Astrocyte of the spinal cord (primary cell): ENCODE data around the gene OPN1MW.
"Not testable (repeated sequence)": the region's sequence is repeated elsewhere in the genome, so short reads cannot be mapped to it uniquely, and the experiment has no call there.

Source experiments
- DNase-seq: peaks from one replicate; pipeline ENCODE4 v3.0.0; 2011; ENCODE audit warnings: low read depth, low spot score
- H3K4me3 ChIP-seq: 2 replicates; pipeline ENCODE4 v1.5.1; 2011; ENCODE audit warnings: low read depth, mild to moderate bottlenecking, low read length, moderate library complexity
- CTCF ChIP-seq: IDR thresholded peaks from 2 replicates; pipeline ENCODE4 v1.5.1; 2012; ENCODE audit warnings: low read depth, mild to moderate bottlenecking, low read length, inconsistent platforms
- in situ Hi-C: cut with HindIII; loops from 2 replicates; pipeline ENCODE4 v1.10.0; 2017; ENCODE audit warnings: low sequenced_read_pairs

Gene OPN1MW

GRCh38 chrX:154142950-154143745 is 39.2 kb upstream of the OPN1MW start:
- H3K4me3 ChIP-seq, result no peak overlapping the region
- in situ Hi-C loops, result no loop called here
- no peak for TF ChIP-seq CTCF
- no peak for DNase-seq

GRCh38 chrX:154144010-154144409 is 38.4 kb upstream of the OPN1MW start, which contains the start of gene OPN1LW:
Gene OPN1LW (plus strand): TSS chrX:154144243. CDS start chrX:154144284, 41 bp downstream.
- DNase-seq, in situ Hi-C loops, H3K4me3 ChIP-seq: not testable (repeated sequence)

DNA sequence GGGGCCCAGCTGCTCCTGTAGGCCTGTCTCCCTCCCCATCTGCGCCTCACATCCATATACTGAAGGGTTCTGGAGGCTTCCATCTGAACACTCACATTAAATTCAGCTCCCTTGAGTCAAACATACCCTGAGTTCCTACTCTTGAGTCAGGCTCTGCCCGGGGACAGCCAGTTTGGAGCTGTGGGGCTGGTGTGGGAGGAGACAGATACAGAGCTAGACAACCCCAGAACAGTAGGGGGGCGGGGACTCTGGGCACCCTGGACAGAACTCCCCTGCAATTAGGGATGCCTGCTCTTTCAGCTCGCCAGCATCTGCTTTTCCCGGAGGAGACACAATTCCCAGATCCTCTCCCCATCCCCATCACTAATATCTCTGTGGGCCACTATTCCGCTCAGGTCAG is 31.4 kb upstream of the OPN1MW start:
- DNase-seq, H3K4me3 ChIP-seq, in situ Hi-C loops: not testable (repeated sequence)

GRCh38 chrX:154156221-154156620 is 26.2 kb upstream of the OPN1MW start:
- in situ Hi-C loops, DNase-seq, H3K4me3 ChIP-seq: not testable (repeated sequence)

DNA sequence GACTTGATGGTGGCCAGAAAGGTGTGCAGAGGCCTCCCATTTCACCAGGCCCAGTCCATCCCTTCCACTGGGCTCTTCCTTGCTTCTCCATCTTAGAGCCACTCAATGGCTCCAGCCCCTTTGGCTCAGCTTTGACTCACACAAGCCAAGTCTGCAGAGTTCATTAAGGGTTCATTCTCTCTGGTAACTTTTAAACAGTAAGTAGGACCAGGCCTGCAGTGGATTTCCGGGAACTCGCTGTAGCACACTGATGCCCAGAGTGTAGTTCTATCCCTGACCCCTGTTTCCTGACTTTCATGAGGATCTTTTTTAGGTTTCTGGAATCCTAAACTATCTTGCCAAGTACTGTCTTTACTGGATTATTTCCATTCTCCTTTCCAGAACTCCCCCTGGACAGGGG is 25.2 kb upstream of the OPN1MW start:
- H3K4me3 ChIP-seq, DNase-seq, in situ Hi-C loops: not testable (repeated sequence)

- H3K4me3 ChIP-seq, DNase-seq, in situ Hi-C loops: not testable (repeated sequence)
These were observed 23.1 kb upstream of the OPN1MW start for GRCh38 chrX:154159345-154159744.

- DNase-seq, in situ Hi-C loops, H3K4me3 ChIP-seq: not testable (repeated sequence)
These were observed 17.5 kb upstream of the OPN1MW start for GRCh38 chrX:154164902-154165301.

DNA sequence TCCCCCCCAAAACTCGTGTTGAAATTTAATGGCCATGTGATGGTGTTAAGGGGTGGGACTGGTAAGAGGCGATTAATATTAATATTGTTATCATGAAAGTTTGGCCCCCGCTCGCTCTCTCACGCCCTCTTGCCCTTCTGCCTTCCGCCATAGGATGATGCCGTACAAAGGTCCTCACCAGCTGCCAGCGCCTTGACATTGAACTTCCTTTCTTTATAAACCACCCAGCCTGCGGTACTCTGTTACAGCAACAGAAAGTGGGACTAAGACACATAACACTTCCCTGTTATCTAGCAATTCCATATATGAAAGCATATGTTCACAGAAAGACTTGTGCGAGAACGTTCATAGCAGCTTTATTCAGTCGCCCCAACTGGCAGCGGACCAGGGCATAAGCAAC is 14.0 kb upstream of the OPN1MW start:
- in situ Hi-C loops, DNase-seq, H3K4me3 ChIP-seq: not testable (repeated sequence)

DNA sequence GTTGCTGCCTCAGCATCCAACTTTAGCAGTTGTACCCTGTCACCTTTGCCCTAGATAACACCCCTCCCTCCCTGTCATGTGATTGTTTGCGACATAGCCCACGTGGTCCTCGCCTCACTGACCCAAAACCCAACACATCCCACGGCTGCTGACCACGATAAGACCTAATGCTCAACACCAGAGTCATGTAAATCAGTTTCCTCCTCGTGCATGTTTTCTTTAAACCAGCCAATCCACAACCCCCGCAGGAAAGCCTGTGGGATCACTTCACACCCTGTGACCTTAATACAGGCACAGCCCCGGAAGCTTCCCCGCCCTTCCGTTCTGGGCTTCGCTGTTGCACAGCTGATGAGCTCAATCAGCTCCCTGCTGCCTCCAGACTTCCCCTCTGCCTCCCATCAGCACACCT is 9.9 kb upstream of the OPN1MW start:
- in situ Hi-C loops, DNase-seq, H3K4me3 ChIP-seq: not testable (repeated sequence)

DNA sequence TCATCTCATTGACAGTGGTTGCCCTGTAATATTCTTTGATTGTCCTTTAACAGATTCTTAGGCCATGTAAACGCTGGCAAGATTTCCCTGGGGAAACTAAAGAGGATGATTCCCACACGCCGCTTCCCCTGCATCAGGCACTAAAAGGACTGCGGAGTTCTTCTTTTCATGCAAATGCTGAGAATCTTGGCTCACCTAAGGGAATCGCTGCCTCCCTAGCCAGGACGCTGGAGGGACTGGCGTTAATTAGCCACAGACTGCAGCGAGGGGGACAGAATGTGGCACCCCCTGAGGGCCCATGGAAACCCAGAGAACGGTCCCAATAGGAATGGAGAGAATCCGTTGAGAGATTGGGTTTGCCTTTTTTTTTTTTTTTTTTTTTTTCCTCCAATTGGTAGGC is 8.0 kb upstream of the OPN1MW start:
- H3K4me3 ChIP-seq, DNase-seq, in situ Hi-C loops: not testable (repeated sequence)

- H3K4me3 ChIP-seq, in situ Hi-C loops, DNase-seq: not testable (repeated sequence)
These were observed 1.4 kb downstream of the OPN1MW start for GRCh38 chrX:154183794-154184193.

GRCh38 chrX:154192846-154193245 is 10.4 kb downstream of the OPN1MW start:
- DNase-seq, H3K4me3 ChIP-seq, in situ Hi-C loops: not testable (repeated sequence)

DNA sequence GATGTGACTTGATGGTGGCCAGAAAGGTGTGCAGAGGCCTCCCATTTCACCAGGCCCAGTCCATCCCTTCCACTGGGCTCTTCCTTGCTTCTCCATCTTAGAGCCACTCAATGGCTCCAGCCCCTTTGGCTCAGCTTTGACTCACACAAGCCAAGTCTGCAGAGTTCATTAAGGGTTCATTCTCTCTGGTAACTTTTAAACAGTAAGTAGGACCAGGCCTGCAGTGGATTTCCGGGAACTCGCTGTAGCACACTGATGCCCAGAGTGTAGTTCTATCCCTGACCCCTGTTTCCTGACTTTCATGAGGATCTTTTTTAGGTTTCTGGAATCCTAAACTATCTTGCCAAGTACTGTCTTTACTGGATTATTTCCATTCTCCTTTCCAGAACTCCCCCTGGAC is 11.9 kb downstream of the OPN1MW start:
- in situ Hi-C loops, result not testable (repeated sequence)

GRCh38 chrX:154196466-154196865 is 14.1 kb downstream of the OPN1MW start:
- H3K4me3 ChIP-seq, DNase-seq, in situ Hi-C loops: not testable (repeated sequence)

More for the DNA sequence above, 11.9 kb downstream of the OPN1MW start:
- not testable (repeated sequence) for DNase-seq, H3K4me3 ChIP-seq

DNA sequence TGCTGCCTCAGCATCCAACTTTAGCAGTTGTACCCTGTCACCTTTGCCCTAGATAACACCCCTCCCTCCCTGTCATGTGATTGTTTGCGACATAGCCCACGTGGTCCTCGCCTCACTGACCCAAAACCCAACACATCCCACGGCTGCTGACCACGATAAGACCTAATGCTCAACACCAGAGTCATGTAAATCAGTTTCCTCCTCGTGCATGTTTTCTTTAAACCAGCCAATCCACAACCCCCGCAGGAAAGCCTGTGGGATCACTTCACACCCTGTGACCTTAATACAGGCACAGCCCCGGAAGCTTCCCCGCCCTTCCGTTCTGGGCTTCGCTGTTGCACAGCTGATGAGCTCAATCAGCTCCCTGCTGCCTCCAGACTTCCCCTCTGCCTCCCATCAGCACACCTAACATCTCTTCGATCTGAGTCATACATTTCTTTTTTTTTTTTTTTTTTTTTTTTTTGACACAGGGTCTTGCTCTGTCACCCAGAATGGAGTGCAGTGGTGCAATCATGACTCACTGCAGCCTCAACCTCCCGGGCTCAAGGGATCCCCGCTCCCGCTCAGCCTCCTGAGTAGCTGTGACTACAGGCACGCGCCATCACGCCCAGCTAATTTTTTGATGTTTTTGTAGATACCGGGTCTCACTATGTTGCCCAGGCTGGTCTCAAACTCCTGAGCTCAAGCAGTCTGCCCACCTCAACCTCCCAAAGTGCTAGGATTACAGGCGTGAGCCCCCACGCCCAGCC is 27.4 kb downstream of the OPN1MW start:
- DNase-seq, in situ Hi-C loops, H3K4me3 ChIP-seq: not testable (repeated sequence)

DNA sequence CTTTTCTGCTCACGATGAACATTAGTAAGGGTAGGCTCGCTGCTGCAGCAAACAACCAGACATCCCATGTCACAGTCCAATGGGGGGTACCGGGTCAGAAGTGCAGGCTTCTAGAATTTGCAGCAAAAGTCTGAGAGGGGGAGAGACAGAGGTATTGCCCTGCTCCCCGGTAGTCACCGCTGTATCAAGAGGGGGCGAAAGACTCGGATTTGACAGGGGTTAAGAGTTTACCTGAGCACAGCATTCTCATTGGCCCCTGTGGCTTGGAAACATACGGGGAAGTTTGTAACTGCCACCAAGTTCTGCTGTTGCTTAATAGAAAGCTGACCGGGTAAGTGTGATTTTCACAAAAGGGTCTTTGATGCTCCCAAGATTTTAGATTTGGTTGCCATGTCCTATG is 28.7 kb downstream of the OPN1MW start:
- H3K4me3 ChIP-seq, DNase-seq, in situ Hi-C loops: not testable (repeated sequence)
